HepG2 (cell line): Measurements from ENCODE around the gene SMIM41. TPM values are rescaled to one million over a fixed set of nuclear protein-coding genes. Genes with fewer than 3 reads are reported as not detected.

Experiments used
- BCL6 ChIP-seq: IDR thresholded peaks from 2 replicates; pipeline ENCODE4 v1.6.1; 2016; ENCODE audit warnings: missing genetic modification reagents, missing compliant biosample characterization
- JUND ChIP-seq: sonication (generic); formaldehyde crosslinking; IDR thresholded peaks from 2 replicates; pipeline ENCODE4 v1.8.0; 2022; ENCODE audit warnings: mild to moderate bottlenecking, missing genetic modification reagents
- MAF1 ChIP-seq: sonication (generic); formaldehyde crosslinking; IDR thresholded peaks from 2 replicates; pipeline ENCODE4 v1.5.0; 2020; ENCODE audit warnings: missing genetic modification reagents, borderline replicate concordance
- PTBP1 ChIP-seq: fragments of 200-400 bp; formaldehyde crosslinking; IDR thresholded peaks from 2 replicates; pipeline ENCODE4 v1.6.1; 2018; ENCODE audit warnings: low read length, low read depth; ENCODE audit not compliant: poor library complexity, severe bottlenecking
- RBAK ChIP-seq: sonication (generic); formaldehyde crosslinking; IDR thresholded peaks from 2 replicates; pipeline ENCODE4 v1.5.1; 2020; ENCODE audit warnings: mild to moderate bottlenecking, missing genetic modification reagents
- TEF ChIP-seq: sonication (generic); formaldehyde crosslinking; IDR thresholded peaks from 2 replicates; pipeline ENCODE4 v1.5.0; 2020; ENCODE audit warnings: missing genetic modification reagents
- ZBTB33 ChIP-seq: sonication (generic); formaldehyde crosslinking; IDR thresholded peaks from 2 replicates; pipeline ENCODE4 v1.4.0; 2020; ENCODE audit warnings: missing genetic modification reagents
- ZMAT3 ChIP-seq: sonication (generic); formaldehyde crosslinking; conservative IDR thresholded peaks from 2 replicates; pipeline ENCODE4 v1.7.0; 2021; ENCODE audit warnings: missing genetic modification reagents
- ZNF12 ChIP-seq: sonication (generic); formaldehyde crosslinking; IDR thresholded peaks from 2 replicates; pipeline ENCODE4 v1.5.0; 2020; ENCODE audit warnings: missing genetic modification reagents
- ZNF260 ChIP-seq: sonication (generic); formaldehyde crosslinking; IDR thresholded peaks from 2 replicates; pipeline ENCODE4 v1.4.0; 2020; ENCODE audit warnings: missing genetic modification reagents, low read depth, mild to moderate bottlenecking, borderline replicate concordance
- ZNF30 ChIP-seq: sonication (generic); formaldehyde crosslinking; IDR thresholded peaks from 2 replicates; pipeline ENCODE4 v1.5.0; 2020; ENCODE audit warnings: mild to moderate bottlenecking, missing genetic modification reagents
- ZNF567 ChIP-seq: sonication (generic); formaldehyde crosslinking; IDR thresholded peaks from 2 replicates; pipeline ENCODE4 v1.8.1; 2023; ENCODE audit warnings: mild to moderate bottlenecking, missing genetic modification reagents, borderline replicate concordance
- ZNF687 ChIP-seq: sonication (generic); formaldehyde crosslinking; IDR thresholded peaks from 2 replicates; pipeline ENCODE4 v1.5.1; 2020; ENCODE audit warnings: mild to moderate bottlenecking, missing genetic modification reagents, moderate library complexity
- polyA plus RNA-seq, 8 experiments: library from polyadenylated mRNA; depleted of rRNA in 3 of 8; stranded (reverse) in 7 of 8; unstranded in 1 of 8; fragments of >200 nt; fragmentation: Illumina TruSeq in 4 of 8; extraction: Trizol in 4 of 8; gene quantifications; 2 replicates each; pipeline versions ENCODE4 v1.2.1 to v1.2.3, GENCODE V29; 2011 to 2016; ENCODE audit warnings: low read depth in 4 of 8, missing spikeins in 1 of 8, mixed read lengths in 1 of 8; ENCODE audit not compliant: insufficient read depth in 1 of 8
- total RNA-seq, 5 experiments: library from RNA; depleted of rRNA; stranded (reverse); fragments of >200 nt; fragmentation: Illumina TruSeq; extraction: Trizol; gene quantifications; 2 replicates each; pipeline ENCODE4 v1.2.3, GENCODE V29; 2016; ENCODE audit warnings: low read depth in 1 of 5
- TF ChIP-seq, protein P1 (sequence below): sonication (generic); formaldehyde crosslinking; IDR thresholded peaks from 2 replicates; pipeline ENCODE4 v1.4.0; 2020; ENCODE audit warnings: missing genetic modification reagents, mild to moderate bottlenecking, borderline replicate concordance
- TF ChIP-seq, protein P2 (sequence below): sonication (generic); formaldehyde crosslinking; IDR thresholded peaks from 2 replicates; pipeline ENCODE4 v1.5.1; 2020; ENCODE audit warnings: missing genetic modification reagents, mild to moderate bottlenecking, borderline replicate concordance

SMIM41 gene
- total and polyA plus RNA-seq, 2 of the 13 experiments (the other 11 are each of a cell fraction or from before 2014, with no cell fraction given), result not detected

DNA sequence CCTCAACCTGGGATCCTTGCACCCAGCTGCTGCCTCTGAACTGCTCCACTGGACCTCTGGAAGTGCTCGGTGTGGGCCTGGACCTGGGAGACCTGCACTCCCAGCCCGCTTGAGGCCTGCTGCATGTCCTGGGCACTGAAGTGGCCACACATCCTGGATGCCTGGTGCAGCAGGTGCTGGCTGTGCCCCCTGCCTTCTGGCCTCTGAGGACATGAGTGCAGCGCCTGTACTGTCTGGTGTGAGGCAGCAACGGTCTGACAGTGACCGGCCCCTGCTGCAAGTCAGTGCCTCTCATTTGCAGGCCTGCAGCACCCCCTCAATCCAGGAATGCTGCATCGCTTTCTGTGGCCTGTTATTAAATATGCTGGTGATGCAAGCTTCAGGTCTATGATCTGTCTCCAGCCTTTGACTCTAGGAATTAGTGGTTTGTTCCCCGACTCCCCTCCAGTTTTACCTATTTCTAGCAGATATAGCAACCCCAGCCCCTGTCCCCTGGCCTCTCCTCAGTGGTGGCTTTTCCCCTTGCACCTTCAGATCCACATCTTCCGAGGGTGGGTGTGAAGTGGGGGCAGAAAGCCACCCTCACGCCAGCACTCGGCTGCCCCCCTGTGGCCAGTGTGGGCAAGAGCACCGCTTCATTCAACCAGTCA is 3.6 kb downstream of the SMIM41 start (continued):
- no peak for TF ChIP-seq ZBTB33 (CRISPR knock-in tag)
- 0 out of 2 replicates have a peak, but pooled peaks have one; percentile 74 for TF ChIP-seq ZMAT3 (CRISPR knock-in tag)
- TF ChIP-seq ZNF12 (CRISPR knock-in tag), result no peak
- TF ChIP-seq, protein P1, sequence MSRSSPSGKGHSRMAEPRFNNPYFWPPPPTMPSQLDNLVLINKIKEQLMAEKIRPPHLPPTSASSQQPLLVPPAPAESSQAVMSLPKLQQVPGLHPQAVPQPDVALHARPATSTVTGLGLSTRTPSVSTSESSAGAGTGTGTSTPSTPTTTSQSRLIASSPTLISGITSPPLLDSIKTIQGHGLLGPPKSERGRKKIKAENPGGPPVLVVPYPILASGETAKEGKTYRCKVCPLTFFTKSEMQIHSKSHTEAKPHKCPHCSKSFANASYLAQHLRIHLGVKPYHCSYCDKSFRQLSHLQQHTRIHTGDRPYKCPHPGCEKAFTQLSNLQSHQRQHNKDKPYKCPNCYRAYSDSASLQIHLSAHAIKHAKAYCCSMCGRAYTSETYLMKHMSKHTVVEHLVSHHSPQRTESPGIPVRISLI, result no peak
- no peak for TF ChIP-seq PTBP1
- no peak for TF ChIP-seq ZNF30 (CRISPR knock-in tag)
- no peak for TF ChIP-seq ZNF260
- no peak for TF ChIP-seq RBAK (CRISPR knock-in tag)
- TF ChIP-seq BCL6, result no peak
- no peak for TF ChIP-seq TEF (CRISPR knock-in tag)
- TF ChIP-seq, protein P2, sequence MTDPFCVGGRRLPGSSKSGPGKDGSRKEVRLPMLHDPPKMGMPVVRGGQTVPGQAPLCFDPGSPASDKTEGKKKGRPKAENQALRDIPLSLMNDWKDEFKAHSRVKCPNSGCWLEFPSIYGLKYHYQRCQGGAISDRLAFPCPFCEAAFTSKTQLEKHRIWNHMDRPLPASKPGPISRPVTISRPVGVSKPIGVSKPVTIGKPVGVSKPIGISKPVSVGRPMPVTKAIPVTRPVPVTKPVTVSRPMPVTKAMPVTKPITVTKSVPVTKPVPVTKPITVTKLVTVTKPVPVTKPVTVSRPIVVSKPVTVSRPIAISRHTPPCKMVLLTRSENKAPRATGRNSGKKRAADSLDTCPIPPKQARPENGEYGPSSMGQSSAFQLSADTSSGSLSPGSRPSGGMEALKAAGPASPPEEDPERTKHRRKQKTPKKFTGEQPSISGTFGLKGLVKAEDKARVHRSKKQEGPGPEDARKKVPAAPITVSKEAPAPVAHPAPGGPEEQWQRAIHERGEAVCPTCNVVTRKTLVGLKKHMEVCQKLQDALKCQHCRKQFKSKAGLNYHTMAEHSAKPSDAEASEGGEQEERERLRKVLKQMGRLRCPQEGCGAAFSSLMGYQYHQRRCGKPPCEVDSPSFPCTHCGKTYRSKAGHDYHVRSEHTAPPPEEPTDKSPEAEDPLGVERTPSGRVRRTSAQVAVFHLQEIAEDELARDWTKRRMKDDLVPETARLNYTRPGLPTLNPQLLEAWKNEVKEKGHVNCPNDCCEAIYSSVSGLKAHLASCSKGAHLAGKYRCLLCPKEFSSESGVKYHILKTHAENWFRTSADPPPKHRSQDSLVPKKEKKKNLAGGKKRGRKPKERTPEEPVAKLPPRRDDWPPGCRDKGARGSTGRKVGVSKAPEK (CRISPR knock-in tag), result no peak
- TF ChIP-seq MAF1, result no peak
- TF ChIP-seq ZNF567 (CRISPR knock-in tag), result 0 out of 2 replicates have a peak, but pooled peaks have one; percentile 39
- peak; percentile 47 for TF ChIP-seq ZNF687 (CRISPR knock-in tag)
- no peak for TF ChIP-seq JUND
